Nephron (organoid): ENCODE measurements around the gene PTPRM.

Experiments used
- H3K27ac Mint-ChIP-seq, 3 experiments: 2 replicates each; pipeline ENCODE4 v1.8.0; 2020; ENCODE audit warnings: mixed read lengths in 3 of 3, mild to moderate bottlenecking in 2 of 3, moderate library complexity in 1 of 3
- H3K27me3 Mint-ChIP-seq: 2 replicates; pipeline ENCODE4 v1.8.0; 2021; ENCODE audit warnings: low read depth, mild to moderate bottlenecking, moderate library complexity, mixed read lengths
- H3K36me3 Mint-ChIP-seq: 2 replicates; pipeline ENCODE4 v1.8.0; 2020; ENCODE audit warnings: low read depth, mixed read lengths
- H3K4me1 Mint-ChIP-seq: 2 replicates; pipeline ENCODE4 v1.8.0; 2020; ENCODE audit warnings: mixed read lengths
- H3K4me3 Mint-ChIP-seq, 3 experiments: 2 replicates each; pipeline ENCODE4 v1.8.0; 2020; ENCODE audit warnings: mild to moderate bottlenecking in 3 of 3, mixed read lengths in 3 of 3, moderate library complexity in 2 of 3
- H3K9me3 Mint-ChIP-seq: 2 replicates; pipeline ENCODE4 v1.8.0; 2020; ENCODE audit warnings: mixed read lengths
- TF ChIP-seq, protein P1 (sequence below), 3 experiments: fragments of 200-600 bp; sonication (generic); IDR thresholded peaks; one replicate each; pipeline ENCODE4 v1.5.0; 2021; ENCODE audit warnings: antibody characterized with exemption in 3 of 3; ENCODE audit not compliant: unreplicated experiment in 3 of 3

PTPRM gene

DNA sequence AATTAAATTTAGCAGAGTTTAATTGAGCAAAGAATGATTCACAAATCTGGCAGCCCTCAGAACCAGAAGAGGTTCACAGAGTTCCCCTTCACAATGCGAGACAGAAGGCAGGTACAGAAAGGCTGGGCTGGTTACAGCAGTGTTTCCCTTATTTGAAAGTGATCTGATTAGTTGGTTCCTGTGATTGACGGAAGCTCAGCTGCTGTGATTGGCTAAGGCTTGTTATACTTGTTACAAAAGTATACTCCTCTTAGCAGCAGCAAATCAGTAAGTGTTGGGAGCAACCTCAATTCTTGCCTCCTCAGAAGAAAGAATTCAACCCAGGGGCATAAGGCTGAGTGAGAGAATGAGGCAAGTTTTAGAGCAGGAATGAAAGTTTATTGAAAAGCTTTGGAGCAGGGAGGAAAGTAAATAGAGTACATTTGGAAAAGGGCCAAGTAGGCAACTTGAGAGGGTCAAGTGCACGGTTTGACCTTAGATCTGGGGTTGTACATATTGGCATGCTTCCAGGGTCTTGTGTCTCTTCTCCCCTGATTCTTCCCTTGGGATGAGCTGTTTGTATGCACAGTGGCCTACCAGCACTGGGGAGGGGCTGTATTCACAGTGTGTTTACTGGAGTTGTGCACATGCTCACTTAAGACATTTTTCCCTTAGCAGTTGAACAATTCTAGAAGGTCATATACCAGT, 610.4 kb downstream of the PTPRM start:
- H3K27me3 Mint-ChIP-seq, result no peaks in the 10 kb centered on the region
- H3K4me1 Mint-ChIP-seq, result peaks cover 33% of the 10 kb centered on the region
- peaks cover 5% of the 10 kb centered on the region for H3K9me3 Mint-ChIP-seq
- TF ChIP-seq, protein P1, sequence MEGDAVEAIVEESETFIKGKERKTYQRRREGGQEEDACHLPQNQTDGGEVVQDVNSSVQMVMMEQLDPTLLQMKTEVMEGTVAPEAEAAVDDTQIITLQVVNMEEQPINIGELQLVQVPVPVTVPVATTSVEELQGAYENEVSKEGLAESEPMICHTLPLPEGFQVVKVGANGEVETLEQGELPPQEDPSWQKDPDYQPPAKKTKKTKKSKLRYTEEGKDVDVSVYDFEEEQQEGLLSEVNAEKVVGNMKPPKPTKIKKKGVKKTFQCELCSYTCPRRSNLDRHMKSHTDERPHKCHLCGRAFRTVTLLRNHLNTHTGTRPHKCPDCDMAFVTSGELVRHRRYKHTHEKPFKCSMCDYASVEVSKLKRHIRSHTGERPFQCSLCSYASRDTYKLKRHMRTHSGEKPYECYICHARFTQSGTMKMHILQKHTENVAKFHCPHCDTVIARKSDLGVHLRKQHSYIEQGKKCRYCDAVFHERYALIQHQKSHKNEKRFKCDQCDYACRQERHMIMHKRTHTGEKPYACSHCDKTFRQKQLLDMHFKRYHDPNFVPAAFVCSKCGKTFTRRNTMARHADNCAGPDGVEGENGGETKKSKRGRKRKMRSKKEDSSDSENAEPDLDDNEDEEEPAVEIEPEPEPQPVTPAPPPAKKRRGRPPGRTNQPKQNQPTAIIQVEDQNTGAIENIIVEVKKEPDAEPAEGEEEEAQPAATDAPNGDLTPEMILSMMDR (IDR thresholded peaks at IDR 0.05; ENCODE audit: unreplicated experiment in 3 of 3), result no peak
- H3K27ac Mint-ChIP-seq, result peak overlapping the region in 2 of 3 experiments; percentile 13 to 73
- H3K36me3 Mint-ChIP-seq, result peaks cover 7% of the 10 kb centered on the region
- H3K4me3 Mint-ChIP-seq, result no peak overlapping the region

DNA sequence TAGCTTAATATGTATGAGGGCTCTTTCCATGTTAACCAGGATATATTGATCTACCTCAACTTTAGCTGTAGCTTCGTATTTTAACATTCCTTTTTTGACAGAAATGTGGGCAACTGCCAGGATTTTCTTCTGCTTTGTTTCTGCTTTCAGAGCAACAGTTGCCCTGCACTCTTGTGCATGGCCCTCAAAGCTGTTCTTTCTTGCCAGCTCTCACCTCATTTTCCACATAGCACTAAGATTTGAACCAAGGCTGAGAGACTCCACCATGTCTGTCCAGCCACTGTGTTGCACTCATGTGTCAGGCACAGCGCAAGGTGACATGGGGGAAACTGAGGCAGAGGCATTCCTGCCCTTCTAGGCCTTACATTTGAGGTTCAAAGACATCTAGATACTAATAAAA, 619.3 kb downstream of the PTPRM start:
- H3K4me1 Mint-ChIP-seq, result peaks cover 6% of the 10 kb centered on the region
- TF ChIP-seq, protein P1 (IDR thresholded peaks at IDR 0.05; ENCODE audit: unreplicated experiment in 3 of 3), result no peak
- no peak overlapping the region for H3K4me3 Mint-ChIP-seq
- no peaks in the 10 kb centered on the region for H3K36me3 Mint-ChIP-seq
- peaks cover 3% of the 10 kb centered on the region for H3K9me3 Mint-ChIP-seq
- H3K27ac Mint-ChIP-seq, result no peak overlapping the region
- H3K27me3 Mint-ChIP-seq, result no peaks in the 10 kb centered on the region

GRCh38 chr18:8188184-8188583, 621.1 kb downstream of the PTPRM start:
- no peak overlapping the region for H3K27ac Mint-ChIP-seq
- no peak overlapping the region for H3K4me3 Mint-ChIP-seq
- H3K27me3 Mint-ChIP-seq, result no peaks in the 10 kb centered on the region
- TF ChIP-seq, protein P1 (IDR thresholded peaks at IDR 0.05; ENCODE audit: unreplicated experiment in 3 of 3), result no peak
- no peaks in the 10 kb centered on the region for H3K9me3 Mint-ChIP-seq
- H3K4me1 Mint-ChIP-seq, result peaks cover 6% of the 10 kb centered on the region
- H3K36me3 Mint-ChIP-seq, result no peaks in the 10 kb centered on the region

GRCh38 chr18:8190980-8191379, 623.9 kb downstream of the PTPRM start:
- no peak overlapping the region for H3K4me3 Mint-ChIP-seq
- H3K9me3 Mint-ChIP-seq, result no peaks in the 10 kb centered on the region
- H3K36me3 Mint-ChIP-seq, result no peaks in the 10 kb centered on the region
- no peaks in the 10 kb centered on the region for H3K27me3 Mint-ChIP-seq
- TF ChIP-seq, protein P1 (IDR thresholded peaks at IDR 0.05; ENCODE audit: unreplicated experiment in 3 of 3), result no peak
- no peak overlapping the region for H3K27ac Mint-ChIP-seq
- H3K4me1 Mint-ChIP-seq, result peaks cover 6% of the 10 kb centered on the region

GRCh38 chr18:8194431-8194830, 627.3 kb downstream of the PTPRM start:
- Mint-ChIP-seq H3K27me3 (no peaks in the 10 kb centered on the region), H3K4me1 (no peaks in the 10 kb centered on the region), H3K9me3 (no peaks in the 10 kb centered on the region), H3K27ac (no peak overlapping the region), H3K36me3 (no peaks in the 10 kb centered on the region), H3K4me3 (no peak overlapping the region)
- TF ChIP-seq, protein P1 (IDR thresholded peaks at IDR 0.05; ENCODE audit: unreplicated experiment in 3 of 3), result no peak

GRCh38 chr18:8196238-8196637, 629.1 kb downstream of the PTPRM start:
- Mint-ChIP-seq H3K27me3 (no peaks in the 10 kb centered on the region), H3K4me3 (no peak overlapping the region), H3K27ac (no peak overlapping the region), H3K4me1 (no peaks in the 10 kb centered on the region), H3K36me3 (no peaks in the 10 kb centered on the region), H3K9me3 (no peaks in the 10 kb centered on the region)
- TF ChIP-seq, protein P1 (IDR thresholded peaks at IDR 0.05; ENCODE audit: unreplicated experiment in 3 of 3), result no peak
